Measurements from ENCODE around the gene ZNF821.

Gene ZNF821

GRCh38 chr16:71859762-71860521 lies 24.0 kb downstream of the ZNF821 start:
- no peak overlapping the region for H3K9ac ChIP-seq (ENCODE audit: insufficient read length, low read depth)
- H3K4me1 ChIP-seq (ENCODE audit: insufficient read depth, insufficient read length) = no peaks in the 10 kb centered on the region
- H3K9me3 ChIP-seq (ENCODE audit: insufficient read depth, low read length) = no peaks in the 10 kb centered on the region
- H3K36me3 ChIP-seq (ENCODE audit: insufficient read depth, insufficient read length, low read length) = peaks cover 71% of the 10 kb centered on the region
- H3K27me3 ChIP-seq (ENCODE audit: insufficient read depth, insufficient read length) = no peaks in the 10 kb centered on the region
- no peak for TF ChIP-seq SUZ12 (IDR thresholded peaks at IDR 0.05; ENCODE audit: extremely low read depth, insufficient read depth, insufficient read length)
- TF ChIP-seq YY1 (IDR thresholded peaks at IDR 0.05; ENCODE audit: insufficient read depth, insufficient read length) = no peak
- TF ChIP-seq ZNF274 (IDR thresholded peaks at IDR 0.05; ENCODE audit: low read depth, low read length) = no peak
- DNase-seq (ENCODE audit: low read depth, low spot score) = no peak
- H3K4me3 ChIP-seq (ENCODE audit: insufficient read length, low read depth) = no peak overlapping the region

- DNase-seq (ENCODE audit: low read depth, low spot score) = no peak
- H3K4me3 ChIP-seq (ENCODE audit: insufficient read length, low read depth) = no peak overlapping the region
- no peak overlapping the region for H3K9ac ChIP-seq (ENCODE audit: insufficient read length, low read depth)
- H3K36me3 ChIP-seq (ENCODE audit: insufficient read depth, insufficient read length, low read length) = peaks cover 81% of the 10 kb centered on the region
- no peaks in the 10 kb centered on the region for H3K27me3 ChIP-seq (ENCODE audit: insufficient read depth, insufficient read length)
- TF ChIP-seq YY1 (IDR thresholded peaks at IDR 0.05; ENCODE audit: insufficient read depth, insufficient read length) (no peak), ZNF274 (IDR thresholded peaks at IDR 0.05; ENCODE audit: low read depth, low read length) (no peak), SUZ12 (IDR thresholded peaks at IDR 0.05; ENCODE audit: extremely low read depth, insufficient read depth, insufficient read length) (no peak)
- H3K4me1 ChIP-seq (ENCODE audit: insufficient read depth, insufficient read length) = no peaks in the 10 kb centered on the region
- H3K9me3 ChIP-seq (ENCODE audit: insufficient read depth, low read length) = no peaks in the 10 kb centered on the region
These were observed 27.9 kb downstream of the ZNF821 start for GRCh38 chr16:71855937-71856662.

GRCh38 chr16:71854369-71854948 lies 29.5 kb downstream of the ZNF821 start:
- Histone ChIP-seq H3K9me3 (ENCODE audit: insufficient read depth, low read length) (no peaks in the 10 kb centered on the region), H3K36me3 (ENCODE audit: insufficient read depth, insufficient read length, low read length) (peaks cover 84% of the 10 kb centered on the region), H3K27me3 (ENCODE audit: insufficient read depth, insufficient read length) (no peaks in the 10 kb centered on the region), H3K9ac (ENCODE audit: insufficient read length, low read depth) (no peak overlapping the region), H3K4me1 (ENCODE audit: insufficient read depth, insufficient read length) (no peaks in the 10 kb centered on the region), H3K4me3 (ENCODE audit: insufficient read length, low read depth) (no peak overlapping the region)
- DNase-seq (ENCODE audit: low read depth, low spot score) = no peak
- no peak for TF ChIP-seq ZNF274 (IDR thresholded peaks at IDR 0.05; ENCODE audit: low read depth, low read length)
- no peak for TF ChIP-seq SUZ12 (IDR thresholded peaks at IDR 0.05; ENCODE audit: extremely low read depth, insufficient read depth, insufficient read length)
- no peak for TF ChIP-seq YY1 (IDR thresholded peaks at IDR 0.05; ENCODE audit: insufficient read depth, insufficient read length)

- DNase-seq (ENCODE audit: low read depth, low spot score) = no peak
- Histone ChIP-seq H3K4me3 (ENCODE audit: insufficient read length, low read depth) (no peak overlapping the region), H3K27me3 (ENCODE audit: insufficient read depth, insufficient read length) (no peaks in the 10 kb centered on the region), H3K9ac (ENCODE audit: insufficient read length, low read depth) (no peak overlapping the region), H3K36me3 (ENCODE audit: insufficient read depth, insufficient read length, low read length) (peaks cover 91% of the 10 kb centered on the region), H3K9me3 (ENCODE audit: insufficient read depth, low read length) (no peaks in the 10 kb centered on the region), H3K4me1 (ENCODE audit: insufficient read depth, insufficient read length) (no peaks in the 10 kb centered on the region)
- TF ChIP-seq YY1 (IDR thresholded peaks at IDR 0.05; ENCODE audit: insufficient read depth, insufficient read length) (no peak), SUZ12 (IDR thresholded peaks at IDR 0.05; ENCODE audit: extremely low read depth, insufficient read depth, insufficient read length) (no peak), ZNF274 (IDR thresholded peaks at IDR 0.05; ENCODE audit: low read depth, low read length) (no peak)
These were observed 30.6 kb downstream of the ZNF821 start for GRCh38 chr16:71853413-71853812.

- H3K4me1 ChIP-seq (ENCODE audit: insufficient read depth, insufficient read length) = no peaks in the 10 kb centered on the region
These were observed 31.4 kb downstream of the ZNF821 start for GRCh38 chr16:71852561-71852960.

GRCh38 chr16:71852158-71852557 lies 31.8 kb downstream of the ZNF821 start:
- Histone ChIP-seq H3K4me1 (ENCODE audit: insufficient read depth, insufficient read length) (no peaks in the 10 kb centered on the region), H3K27me3 (ENCODE audit: insufficient read depth, insufficient read length) (no peaks in the 10 kb centered on the region), H3K9me3 (ENCODE audit: insufficient read depth, low read length) (no peaks in the 10 kb centered on the region), H3K4me3 (ENCODE audit: insufficient read length, low read depth) (no peak overlapping the region), H3K36me3 (ENCODE audit: insufficient read depth, insufficient read length, low read length) (peaks cover 92% of the 10 kb centered on the region), H3K9ac (ENCODE audit: insufficient read length, low read depth) (no peak overlapping the region)
- no peak for DNase-seq (ENCODE audit: low read depth, low spot score)
- TF ChIP-seq YY1 (IDR thresholded peaks at IDR 0.05; ENCODE audit: insufficient read depth, insufficient read length) = no peak
- TF ChIP-seq SUZ12 (IDR thresholded peaks at IDR 0.05; ENCODE audit: extremely low read depth, insufficient read depth, insufficient read length) = no peak
- no peak for TF ChIP-seq ZNF274 (IDR thresholded peaks at IDR 0.05; ENCODE audit: low read depth, low read length)

More at GRCh38 chr16:71852561-71852960, 31.4 kb downstream of the ZNF821 start:
- no peaks in the 10 kb centered on the region for H3K27me3 ChIP-seq (ENCODE audit: insufficient read depth, insufficient read length)
- peaks cover 96% of the 10 kb centered on the region for H3K36me3 ChIP-seq (ENCODE audit: insufficient read depth, insufficient read length, low read length)
- no peak for DNase-seq (ENCODE audit: low read depth, low spot score)
- no peak overlapping the region for H3K4me3 ChIP-seq (ENCODE audit: insufficient read length, low read depth)
- H3K9ac ChIP-seq (ENCODE audit: insufficient read length, low read depth) = no peak overlapping the region
- no peak for TF ChIP-seq YY1 (IDR thresholded peaks at IDR 0.05; ENCODE audit: insufficient read depth, insufficient read length)
- no peak for TF ChIP-seq ZNF274 (IDR thresholded peaks at IDR 0.05; ENCODE audit: low read depth, low read length)
- TF ChIP-seq SUZ12 (IDR thresholded peaks at IDR 0.05; ENCODE audit: extremely low read depth, insufficient read depth, insufficient read length) = no peak
- no peaks in the 10 kb centered on the region for H3K9me3 ChIP-seq (ENCODE audit: insufficient read depth, low read length)

- Histone ChIP-seq H3K4me1 (ENCODE audit: insufficient read depth, insufficient read length) (peaks cover 2% of the 10 kb centered on the region), H3K36me3 (ENCODE audit: insufficient read depth, insufficient read length, low read length) (peaks cover 91% of the 10 kb centered on the region), H3K9me3 (ENCODE audit: insufficient read depth, low read length) (no peaks in the 10 kb centered on the region), H3K4me3 (ENCODE audit: insufficient read length, low read depth) (no peak overlapping the region), H3K9ac (ENCODE audit: insufficient read length, low read depth) (no peak overlapping the region), H3K27me3 (ENCODE audit: insufficient read depth, insufficient read length) (no peaks in the 10 kb centered on the region)
- TF ChIP-seq SUZ12 (IDR thresholded peaks at IDR 0.05; ENCODE audit: extremely low read depth, insufficient read depth, insufficient read length) (no peak), ZNF274 (IDR thresholded peaks at IDR 0.05; ENCODE audit: low read depth, low read length) (no peak), YY1 (IDR thresholded peaks at IDR 0.05; ENCODE audit: insufficient read depth, insufficient read length) (no peak)
- DNase-seq (ENCODE audit: low read depth, low spot score) = no peak
These were observed 32.2 kb downstream of the ZNF821 start for GRCh38 chr16:71851746-71852145.

All from NT2/D1 (cell line).